GM12878 (cell line): ENCODE results near the gene ZACN.
A peak's percentile ranks its signal among the peaks of the same experiment; 100 is the strongest.

Source experiments
- CREB1 ChIP-seq: IDR thresholded peaks from 2 replicates; pipeline ENCODE4 v1.6.1; 2012; ENCODE audit warnings: low read depth, mild to moderate bottlenecking, inconsistent platforms
- HDAC2 ChIP-seq: fragments of 200-600 bp; sonication (generic); IDR thresholded peaks from 2 replicates; pipeline ENCODE4 v1.6.1; 2017
- NFXL1 ChIP-seq: fragments of 450-650 bp; IDR thresholded peaks from 2 replicates; pipeline ENCODE4 v1.6.1; 2017; ENCODE audit warnings: antibody characterized with exemption, mild to moderate bottlenecking, borderline replicate concordance
- SP1 ChIP-seq: IDR thresholded peaks from one replicate; pipeline ENCODE4 v1.6.1; 2011; ENCODE audit warnings: low read depth, low read length
- TBL1XR1 ChIP-seq: IDR thresholded peaks from 2 replicates; pipeline ENCODE4 v1.6.1; 2012; ENCODE audit warnings: low read depth, low read length, improper control_type of control experiment
- TF ChIP-seq, protein P1 (sequence below), 3 experiments: IDR thresholded peaks in 2 of 3; conservative IDR thresholded peaks in 1 of 3; 2 replicates each; pipeline ENCODE4 v1.5.1; 2011; ENCODE audit warnings: low read depth in 3 of 3, low read length in 3 of 3, mild to moderate bottlenecking in 3 of 3, control low read depth in 2 of 3, moderate library complexity in 2 of 3, inconsistent platforms in 1 of 3, mixed read lengths in 1 of 3; ENCODE audit not compliant: control insufficient read depth in 2 of 3, insufficient read depth in 1 of 3; ENCODE audit errors: extremely low read depth in 1 of 3

DNA sequence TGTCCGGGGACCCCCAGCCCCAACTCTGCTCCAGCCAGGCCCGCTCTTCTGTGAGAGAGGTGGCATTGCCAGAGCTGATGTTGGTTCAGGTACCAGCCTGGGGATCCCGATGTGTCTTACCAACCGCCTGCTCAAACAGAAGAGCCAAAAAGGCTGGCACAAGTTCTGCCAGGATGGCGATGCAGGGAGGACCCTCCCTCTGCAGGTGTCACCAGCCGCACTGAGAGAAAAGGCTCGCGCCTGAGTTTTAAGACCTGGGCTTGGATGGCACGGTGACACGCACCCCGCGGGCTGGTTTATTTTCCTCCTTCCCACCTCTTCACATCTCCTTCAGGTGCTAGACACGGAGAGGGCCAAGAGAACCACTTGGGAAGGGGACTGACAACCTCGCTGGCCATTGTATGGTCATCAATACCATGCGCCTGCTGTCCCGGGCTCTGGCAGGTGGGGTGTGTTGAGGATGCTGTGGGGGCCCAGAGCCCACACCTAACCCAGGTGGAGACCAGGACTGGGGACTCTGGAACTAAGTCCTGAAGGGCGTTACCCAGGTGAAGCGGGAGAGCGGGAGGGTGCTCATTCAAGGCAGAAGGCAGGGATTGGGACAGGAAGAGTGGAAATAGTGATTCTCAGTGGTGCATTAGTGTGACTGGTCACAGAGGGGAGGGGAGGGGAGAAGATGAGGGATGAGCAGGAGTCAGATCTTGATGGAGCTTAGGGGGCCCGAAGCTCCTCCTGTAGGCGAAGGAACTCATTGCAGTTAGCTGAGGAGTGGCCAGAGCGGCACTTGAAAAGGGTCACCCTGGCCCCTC lies 45.8 kb downstream of the ZACN start:
- TF ChIP-seq CREB1 (no peak), TBL1XR1 (no peak), NFXL1 (no peak), HDAC2 (no peak), SP1 (no peak)
- TF ChIP-seq, protein P1, sequence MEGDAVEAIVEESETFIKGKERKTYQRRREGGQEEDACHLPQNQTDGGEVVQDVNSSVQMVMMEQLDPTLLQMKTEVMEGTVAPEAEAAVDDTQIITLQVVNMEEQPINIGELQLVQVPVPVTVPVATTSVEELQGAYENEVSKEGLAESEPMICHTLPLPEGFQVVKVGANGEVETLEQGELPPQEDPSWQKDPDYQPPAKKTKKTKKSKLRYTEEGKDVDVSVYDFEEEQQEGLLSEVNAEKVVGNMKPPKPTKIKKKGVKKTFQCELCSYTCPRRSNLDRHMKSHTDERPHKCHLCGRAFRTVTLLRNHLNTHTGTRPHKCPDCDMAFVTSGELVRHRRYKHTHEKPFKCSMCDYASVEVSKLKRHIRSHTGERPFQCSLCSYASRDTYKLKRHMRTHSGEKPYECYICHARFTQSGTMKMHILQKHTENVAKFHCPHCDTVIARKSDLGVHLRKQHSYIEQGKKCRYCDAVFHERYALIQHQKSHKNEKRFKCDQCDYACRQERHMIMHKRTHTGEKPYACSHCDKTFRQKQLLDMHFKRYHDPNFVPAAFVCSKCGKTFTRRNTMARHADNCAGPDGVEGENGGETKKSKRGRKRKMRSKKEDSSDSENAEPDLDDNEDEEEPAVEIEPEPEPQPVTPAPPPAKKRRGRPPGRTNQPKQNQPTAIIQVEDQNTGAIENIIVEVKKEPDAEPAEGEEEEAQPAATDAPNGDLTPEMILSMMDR (IDR thresholded peaks at IDR 0.05 in 2 of 3, conservative IDR thresholded peaks at IDR 0.05 in 1 of 3; ENCODE audit: control insufficient read depth in 2 of 3, extremely low read depth in 1 of 3, insufficient read depth in 1 of 3, low read depth in 3 of 3, low read length in 3 of 3): peak; percentile 0 to 48 (median 28); a peak in 1 of 6 replicates
